Caki2 (cell line): ENCODE results near the gene OR51B4. TPM values are rescaled to one million over a fixed set of nuclear protein-coding genes. Genes with fewer than 3 reads are reported as not detected.

Experiments
- DNase-seq: peaks from one replicate; pipeline ENCODE4 v3.0.0-alpha.2; 2015; ENCODE audit warnings: low read depth
- in situ Hi-C: cut with HindIII; loops from 2 replicates; pipeline ENCODE4 v1.10.0; 2016; ENCODE audit warnings: low sequenced_read_pairs, low pct_unique_long_range_greater_than_20kb, mixed read lengths
- total RNA-seq: library from RNA; depleted of rRNA; stranded (reverse); fragments of >200 nt; shearing (Covaris generic); gene quantifications from 2 replicates; pipeline ENCODE4 v1.2.3, GENCODE V29; 2014; ENCODE audit warnings: low replicate concordance; rRNA removed

OR51B4 gene
- total RNA-seq, 1 experiment from 2014 or later, result not detected

DNA sequence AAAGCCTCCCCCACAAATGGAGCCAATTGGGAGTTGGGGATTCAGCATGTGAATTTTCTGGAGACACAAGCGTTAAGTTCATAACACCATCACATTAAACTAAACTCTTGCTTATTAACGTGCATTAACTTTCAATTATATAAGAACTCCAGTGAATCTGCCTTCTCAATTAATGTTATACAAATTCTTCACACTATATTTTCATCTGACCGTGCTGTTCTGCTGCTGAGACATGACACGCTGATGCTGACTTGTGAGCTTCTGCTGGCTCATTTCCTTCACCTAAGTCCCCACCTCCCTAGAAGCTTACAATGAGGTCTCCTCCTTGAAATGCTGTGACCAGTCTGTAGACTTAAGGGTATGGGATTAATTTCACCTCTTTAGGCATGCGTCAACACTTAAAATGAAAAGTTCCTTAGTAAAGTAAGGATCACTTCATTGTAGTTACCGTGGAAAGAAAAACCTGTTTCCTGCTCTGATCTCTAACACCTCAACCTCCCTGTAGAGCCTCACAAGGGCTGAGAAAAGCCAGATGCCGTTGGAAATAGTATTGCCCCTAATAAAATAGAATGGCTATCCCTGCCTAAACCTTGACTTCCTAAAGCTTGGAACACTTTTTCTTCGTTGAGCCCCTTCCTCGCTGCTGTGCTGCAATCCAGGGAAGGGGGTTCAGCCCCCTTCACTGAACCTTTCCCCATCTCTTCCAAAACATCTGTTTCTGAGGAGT, 49.4 kb downstream of the OR51B4 start:
- no peak for DNase-seq

DNA sequence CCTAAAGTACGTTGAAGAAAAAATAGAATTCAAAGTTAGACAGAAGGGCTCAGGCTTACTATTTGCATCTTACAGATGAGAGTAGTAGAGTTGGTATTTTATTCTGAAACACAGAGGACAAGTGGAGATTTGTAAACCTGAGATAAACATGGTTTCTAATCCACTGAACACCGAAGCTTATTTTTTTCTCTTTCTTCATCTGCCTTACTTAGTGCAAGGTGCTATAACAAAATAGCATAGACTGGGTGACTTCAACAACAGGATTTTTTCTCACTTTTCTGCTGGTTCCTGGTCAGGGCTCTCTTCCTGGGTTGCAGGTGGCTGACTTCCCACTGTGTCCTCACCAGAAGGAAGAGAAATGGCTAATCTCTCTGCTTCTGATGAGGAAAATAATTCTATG, 50.0 kb downstream of the OR51B4 start:
- DNase-seq, result no peak
- in situ Hi-C loops, result no loop called here

More for the DNA sequence above, 49.4 kb downstream of the OR51B4 start:
- in situ Hi-C loops, result no loop called here

Other genes starting within 250 kb of the OR51B4 start
- not detected in 2 replicates for gene OR52E2, start 242.3 kb downstream of the OR51B4 start, total RNA-seq
- not detected in 2 replicates for gene OR52E1, start 232.4 kb downstream of the OR51B4 start, total RNA-seq
- not detected in 2 replicates for gene OR52A5, start 163.6 kb downstream of the OR51B4 start, total RNA-seq
- not detected in 2 replicates for gene OR52A1, start 147.2 kb downstream of the OR51B4 start, total RNA-seq
- gene OR51V1, start 101.3 kb downstream of the OR51B4 start, total RNA-seq, result not detected in 2 replicates
- gene HBB, start 74.9 kb downstream of the OR51B4 start, total RNA-seq, result not detected in 2 replicates
- not detected in 2 replicates for gene HBD, start 67.5 kb downstream of the OR51B4 start, total RNA-seq
- not detected in 2 replicates for gene HBG1, start 52.1 kb downstream of the OR51B4 start, total RNA-seq
- gene HBG2, start 47.2 kb downstream of the OR51B4 start, total RNA-seq, result not detected in 2 replicates
- gene HBE1, start 32.0 kb downstream of the OR51B4 start, total RNA-seq, result not detected in 2 replicates
- gene OR51B2, start 22.4 kb upstream of the OR51B4 start, total RNA-seq, result not detected in 2 replicates
- not detected in 2 replicates for gene OR51B5, start 41.6 kb upstream of the OR51B4 start, total RNA-seq
- not detected in 2 replicates for gene OR51B6, start 49.6 kb upstream of the OR51B4 start, total RNA-seq
- not detected in 2 replicates for gene OR51M1, start 81.9 kb upstream of the OR51B4 start, total RNA-seq
- gene OR51Q1, start 120.2 kb upstream of the OR51B4 start, total RNA-seq, result not detected in 2 replicates
- gene OR51I1, start 139.6 kb upstream of the OR51B4 start, total RNA-seq, result not detected in 2 replicates
- gene OR51I2, start 147.4 kb upstream of the OR51B4 start, total RNA-seq, result not detected in 2 replicates
- gene OR52D1, start 186.7 kb upstream of the OR51B4 start, total RNA-seq, result not detected in 2 replicates
- not detected in 2 replicates for gene UBQLN3, start 208.0 kb upstream of the OR51B4 start, total RNA-seq
- gene UBQLNL, start 214.8 kb upstream of the OR51B4 start, total RNA-seq, result 0.14 TPM in 1 of 2 replicates, not detected in the other
- gene OR52H1, start 246.6 kb upstream of the OR51B4 start, total RNA-seq, result not detected in 2 replicates